ENCODE measurements around the gene KCNH8.
"Not testable (repeated sequence)": the region's sequence is repeated elsewhere in the genome, so short reads cannot be mapped to it uniquely, and the experiment has no call there.

KCNH8 gene

DNA sequence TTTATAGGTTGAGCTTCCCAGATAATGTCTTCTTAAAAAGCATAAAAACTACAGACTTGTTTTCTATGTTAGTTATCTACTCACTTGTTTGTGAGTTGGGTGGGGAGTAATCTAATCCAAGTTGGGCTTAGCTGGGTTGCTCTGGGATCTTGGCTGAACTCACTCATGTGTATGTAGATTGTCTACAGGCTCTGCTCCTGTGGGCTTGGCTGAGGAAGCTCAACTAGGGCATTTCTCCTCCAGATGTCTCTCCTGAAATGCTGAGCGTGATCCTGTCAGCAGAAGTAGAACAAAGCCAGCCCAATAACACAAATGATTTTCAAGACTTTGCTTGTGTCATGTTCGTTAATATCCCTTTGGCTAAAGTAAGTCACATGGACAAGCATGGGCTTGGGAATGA lies 17.3 kb downstream of the KCNH8 start:
- DNase-seq (ENCODE audit: low read depth): no peak
- no peak overlapping the region for H3K4me3 ChIP-seq (ENCODE audit: low read depth, low read length)

DNA sequence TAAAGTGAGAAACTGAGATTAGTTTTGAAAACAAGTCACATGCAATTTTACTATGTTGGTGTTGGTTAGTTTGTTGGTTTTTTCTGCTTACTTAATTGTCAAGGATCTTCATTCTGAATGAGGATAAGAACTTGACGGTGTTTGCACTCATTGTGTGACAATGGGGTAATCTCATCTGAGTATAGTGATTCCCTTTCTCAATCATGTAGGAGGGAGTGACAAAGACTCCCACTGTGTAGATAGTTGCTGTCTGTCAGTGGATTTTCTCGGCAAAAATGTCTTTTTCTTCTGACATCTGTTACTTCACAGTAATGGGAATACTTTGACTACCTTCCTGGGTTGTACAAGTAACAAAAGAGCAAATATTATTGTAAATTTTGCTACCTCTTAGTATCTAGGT lies 23.5 kb downstream of the KCNH8 start:
- no peak overlapping the region for H3K4me3 ChIP-seq (ENCODE audit: low read depth, low read length)
- DNase-seq (ENCODE audit: low read depth): no peak

DNA sequence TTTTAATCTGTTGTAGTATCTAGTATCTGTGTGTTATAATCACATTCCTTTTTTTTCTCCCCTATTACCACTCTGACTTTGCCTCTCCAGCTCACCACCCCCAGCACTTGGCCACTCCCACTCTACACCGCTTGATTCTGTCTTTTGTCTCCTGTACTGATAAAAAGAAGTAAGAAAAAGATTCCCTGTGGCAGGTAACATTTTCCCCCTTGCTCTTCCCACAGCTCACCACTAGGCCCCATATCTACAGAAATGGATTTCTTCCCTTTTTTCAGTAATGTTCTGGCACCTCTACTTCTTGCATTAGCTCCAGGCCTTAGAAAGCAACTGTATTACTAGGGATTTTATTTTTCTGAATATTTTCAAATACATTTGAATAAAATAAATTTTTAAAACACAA lies 25.6 kb downstream of the KCNH8 start:
- H3K4me3 ChIP-seq (ENCODE audit: low read depth, low read length): no peak overlapping the region
- no peak for DNase-seq (ENCODE audit: low read depth)

DNA sequence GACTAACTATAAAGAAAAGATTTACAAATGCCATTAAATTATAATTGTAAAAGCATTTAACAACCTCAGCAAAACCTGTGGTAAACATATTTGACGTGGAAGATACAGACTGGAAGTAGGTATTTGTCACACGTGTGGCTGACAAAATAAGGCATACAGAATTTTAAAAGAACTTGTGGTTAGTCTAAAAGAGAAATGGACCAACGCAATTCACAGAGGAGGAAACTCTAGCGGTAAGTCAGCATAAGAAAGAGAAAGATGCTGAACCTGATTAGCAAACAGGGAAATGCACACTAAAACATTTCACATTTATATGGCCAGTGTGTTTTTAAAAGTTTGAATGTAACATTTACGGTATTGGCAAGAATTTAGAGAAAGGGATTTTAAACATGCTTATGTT lies 35.3 kb downstream of the KCNH8 start:
- no peak overlapping the region for H3K4me3 ChIP-seq (ENCODE audit: low read depth, low read length)
- DNase-seq (ENCODE audit: low read depth): no peak

DNA sequence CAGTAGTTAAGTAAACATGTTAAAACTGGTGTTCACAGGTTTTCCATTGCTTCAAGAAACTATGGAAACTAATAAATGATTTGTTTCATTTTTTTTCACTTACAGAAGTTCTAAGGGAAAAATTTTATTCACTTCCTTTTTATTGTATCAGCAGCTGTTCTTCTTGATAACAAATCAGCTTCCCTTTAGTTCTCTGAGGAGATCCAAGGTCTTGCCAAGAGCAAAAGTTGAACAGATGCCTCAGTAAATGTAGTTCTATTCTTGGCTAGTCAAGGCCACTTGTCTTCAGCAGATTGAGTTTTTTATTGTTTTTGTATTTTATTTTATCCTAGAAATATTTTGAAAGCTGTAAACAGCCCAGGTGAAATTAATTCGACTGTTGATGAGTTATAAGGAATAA lies 41.8 kb downstream of the KCNH8 start:
- H3K4me3 ChIP-seq (ENCODE audit: low read depth, low read length): no peak overlapping the region
- DNase-seq (ENCODE audit: low read depth): no peak

DNA sequence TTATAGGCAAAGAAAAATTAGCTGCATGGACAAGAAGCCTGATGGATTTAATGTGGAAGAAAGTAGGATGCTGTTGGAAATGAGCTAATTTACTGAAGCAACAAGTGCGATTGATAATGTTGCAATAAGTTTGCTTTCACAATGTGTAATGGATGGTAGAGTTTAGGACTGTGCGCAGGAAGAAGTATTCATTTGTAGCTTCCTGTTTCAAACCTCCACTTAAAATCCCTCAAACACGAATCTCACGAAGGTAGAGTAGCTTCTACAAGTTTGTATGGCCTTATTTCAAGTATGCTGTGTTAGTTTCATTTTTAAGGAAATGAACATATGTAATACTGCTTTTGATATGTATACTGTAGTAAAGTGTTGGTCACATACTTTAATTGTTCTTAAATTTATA lies 42.3 kb downstream of the KCNH8 start:
- DNase-seq (ENCODE audit: low read depth): no peak
- no peak overlapping the region for H3K4me3 ChIP-seq (ENCODE audit: low read depth, low read length)

DNA sequence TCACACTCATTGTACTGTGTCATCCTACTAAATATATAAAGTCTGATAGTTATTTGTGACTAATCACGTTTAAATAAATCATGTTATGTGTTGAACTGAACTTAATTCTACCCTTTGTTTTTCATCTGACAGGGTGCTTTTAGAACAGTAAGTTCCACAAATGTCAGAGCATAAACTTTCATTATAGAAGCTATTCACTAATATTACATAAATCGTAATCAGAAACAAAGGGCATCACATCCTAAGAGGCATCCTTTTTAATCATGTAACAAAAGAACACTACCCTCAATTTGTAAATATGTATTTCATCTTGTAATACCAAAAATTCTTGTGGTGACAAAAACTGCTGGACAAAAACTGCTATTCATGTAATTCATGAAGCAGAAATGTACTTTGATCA lies 50.8 kb downstream of the KCNH8 start:
- H3K4me3 ChIP-seq (ENCODE audit: low read depth, low read length): no peak overlapping the region

DNA sequence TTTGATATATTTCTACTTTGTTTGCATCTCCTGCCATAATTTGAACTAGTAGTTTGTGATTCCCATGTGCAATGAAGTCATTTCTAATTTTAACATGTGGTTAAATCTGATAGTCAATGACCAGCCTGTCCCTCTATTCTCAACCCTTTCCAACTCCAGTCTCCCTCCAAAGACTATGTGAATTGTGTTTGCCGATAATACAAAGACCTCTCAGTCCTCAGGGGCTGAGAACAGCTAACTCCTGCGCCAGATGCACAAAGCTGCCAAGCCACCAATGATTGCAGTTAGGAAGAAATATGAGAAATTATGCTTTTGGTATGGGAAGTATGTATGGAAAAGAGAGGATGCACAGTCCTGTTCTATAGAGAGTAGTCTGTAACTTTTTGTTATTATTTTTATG lies 54.0 kb downstream of the KCNH8 start:
- H3K4me3 ChIP-seq (ENCODE audit: low read depth, low read length): no peak overlapping the region
- DNase-seq (ENCODE audit: low read depth): no peak

More for the DNA sequence above, 50.8 kb downstream of the KCNH8 start:
- DNase-seq (ENCODE audit: low read depth): no peak

DNA sequence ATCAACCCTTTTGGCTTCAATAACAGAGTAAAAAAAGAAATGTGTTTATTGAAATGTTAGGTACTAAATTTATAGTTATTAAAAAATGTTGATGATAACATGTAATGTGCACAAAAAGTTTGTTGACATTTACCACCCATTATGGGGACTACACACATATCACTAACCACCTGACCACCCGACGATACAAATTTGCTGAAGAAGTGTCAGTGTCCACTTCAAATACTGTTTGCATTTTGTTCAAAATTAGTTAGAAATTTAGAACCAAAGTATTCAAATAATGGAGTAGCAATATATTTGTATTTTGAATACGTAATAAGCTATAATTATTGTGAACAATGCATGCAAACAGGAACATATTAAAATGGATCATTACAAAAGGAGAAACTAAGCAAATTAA lies 54.4 kb downstream of the KCNH8 start:
- DNase-seq (ENCODE audit: low read depth): no peak
- no peak overlapping the region for H3K4me3 ChIP-seq (ENCODE audit: low read depth, low read length)

DNA sequence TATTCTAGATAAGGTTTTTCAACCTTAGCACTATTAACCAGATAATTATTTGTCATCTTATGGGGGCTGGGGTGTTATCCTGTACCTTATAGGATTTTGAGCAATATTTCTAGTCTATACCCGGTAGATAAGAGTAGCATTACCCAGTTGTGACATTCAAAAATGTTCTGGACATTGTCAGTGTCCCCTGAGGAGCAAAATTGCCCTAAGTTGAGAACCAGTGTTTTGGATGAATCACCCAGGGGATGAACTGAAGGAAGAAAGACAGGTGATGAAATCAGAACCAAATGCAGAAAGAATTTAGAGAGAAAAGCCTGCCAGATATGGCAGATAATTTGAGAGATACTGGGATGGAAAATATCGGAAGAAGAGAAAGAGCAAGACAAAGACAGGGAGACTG lies 58.2 kb downstream of the KCNH8 start:
- no peak overlapping the region for H3K4me3 ChIP-seq (ENCODE audit: low read depth, low read length)
- DNase-seq (ENCODE audit: low read depth): no peak

DNA sequence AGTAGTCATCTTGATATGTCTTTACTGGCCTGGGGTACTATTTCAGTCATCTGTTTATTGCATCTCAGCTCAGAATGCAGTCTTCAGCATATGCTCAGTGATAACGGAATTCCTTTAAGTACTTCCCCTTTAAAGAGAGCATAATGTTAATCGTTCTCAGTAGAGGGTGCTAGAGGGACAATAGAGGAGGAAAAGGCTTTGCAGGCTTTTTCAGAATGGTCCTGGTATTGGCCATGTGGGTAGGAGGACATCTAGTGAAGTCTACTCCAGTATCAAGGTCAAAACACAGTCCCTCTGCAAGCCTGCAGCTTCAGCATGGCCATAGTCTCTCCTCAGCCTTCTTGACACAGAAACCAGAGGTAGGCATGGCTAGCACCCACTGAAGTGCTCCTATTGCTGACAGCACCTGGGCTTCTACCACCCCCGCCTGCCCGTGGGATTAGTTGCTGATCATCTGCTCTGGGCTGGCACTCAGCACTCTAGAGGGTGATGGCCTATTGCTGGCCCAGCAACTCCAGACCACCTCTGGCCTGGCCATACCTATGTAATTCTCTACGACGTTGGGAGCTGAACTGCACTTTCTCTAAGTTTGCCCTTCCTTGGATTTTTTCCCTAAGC lies 65.4 kb downstream of the KCNH8 start:
- DNase-seq (ENCODE audit: low read depth): no peak
- H3K4me3 ChIP-seq (ENCODE audit: low read depth, low read length): no peak overlapping the region

DNA sequence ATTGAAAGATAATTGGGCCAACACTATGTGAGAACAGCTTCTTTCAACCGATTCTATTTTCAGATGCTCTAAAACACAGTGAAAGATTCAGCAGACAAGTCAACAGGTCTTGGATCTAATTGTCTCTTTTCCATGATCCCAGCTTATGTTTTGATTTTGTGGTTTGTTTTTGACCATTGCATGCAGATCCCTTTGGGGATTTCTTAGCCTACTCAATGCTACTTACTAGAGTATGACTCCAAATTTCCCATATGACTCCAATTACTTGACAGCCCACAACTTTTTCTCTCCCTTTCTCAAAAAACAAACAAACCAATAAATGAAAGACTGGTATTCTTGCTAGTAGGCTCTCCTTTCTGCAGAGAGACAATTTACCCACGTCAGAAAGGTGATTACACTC lies 67.1 kb downstream of the KCNH8 start:
- no peak overlapping the region for H3K4me3 ChIP-seq (ENCODE audit: low read depth, low read length)
- no peak for DNase-seq (ENCODE audit: low read depth)

DNA sequence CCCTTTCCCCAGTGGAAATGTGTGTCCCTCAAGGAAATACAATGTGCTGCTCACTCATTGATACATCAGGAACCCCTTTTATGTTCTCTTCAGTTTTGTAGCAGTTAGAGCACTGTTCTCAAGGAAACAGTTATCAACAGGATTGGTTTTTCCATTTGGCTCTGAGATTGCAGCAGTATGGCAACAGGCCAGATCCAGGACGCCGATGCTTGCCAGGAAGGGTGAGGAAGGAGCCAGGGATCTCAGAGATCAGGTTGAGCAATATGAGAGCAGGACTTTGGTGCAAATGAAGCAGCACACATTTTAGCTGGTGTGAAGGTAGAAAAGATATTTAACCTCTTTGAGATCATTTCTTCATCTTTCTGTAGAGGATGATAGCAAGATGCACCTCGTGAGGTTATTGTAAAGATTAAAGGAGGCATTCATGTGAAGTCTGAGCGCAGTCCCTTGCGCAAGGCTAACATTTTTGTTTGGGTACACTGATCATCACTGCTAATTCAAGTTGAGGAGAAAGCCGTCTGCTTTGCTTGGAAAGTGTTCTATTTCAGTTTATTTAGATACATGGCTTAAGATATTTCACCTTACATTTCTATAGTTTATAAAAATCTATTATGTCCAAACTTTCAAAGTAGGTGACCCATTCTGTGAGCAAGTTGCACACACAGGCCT lies 68.5 kb downstream of the KCNH8 start:
- DNase-seq (ENCODE audit: low read depth): no peak

DNA sequence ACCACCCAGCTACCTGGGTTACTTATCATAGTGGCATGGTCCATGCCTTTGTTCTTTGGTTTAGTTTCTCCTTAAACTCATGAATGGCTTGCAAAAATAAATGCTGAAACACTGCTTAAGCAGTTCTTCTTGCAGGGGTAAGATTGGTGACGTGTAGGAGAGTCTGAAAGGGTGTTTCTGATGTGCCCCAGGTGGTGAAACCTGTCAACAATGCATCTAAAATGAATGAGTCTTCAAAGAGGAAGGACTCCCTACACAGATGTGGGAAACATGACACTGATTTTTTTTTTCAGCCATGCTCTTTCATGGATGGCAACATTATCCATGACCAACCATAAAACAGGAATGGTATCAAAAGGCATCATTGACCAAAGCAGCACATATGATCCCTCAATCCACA lies 72.0 kb downstream of the KCNH8 start:
- DNase-seq (ENCODE audit: low read depth): no peak
- no peak overlapping the region for H3K4me3 ChIP-seq (ENCODE audit: low read depth, low read length)

More for the DNA sequence above, 68.5 kb downstream of the KCNH8 start:
- H3K4me3 ChIP-seq (ENCODE audit: low read depth, low read length): no peak overlapping the region

DNA sequence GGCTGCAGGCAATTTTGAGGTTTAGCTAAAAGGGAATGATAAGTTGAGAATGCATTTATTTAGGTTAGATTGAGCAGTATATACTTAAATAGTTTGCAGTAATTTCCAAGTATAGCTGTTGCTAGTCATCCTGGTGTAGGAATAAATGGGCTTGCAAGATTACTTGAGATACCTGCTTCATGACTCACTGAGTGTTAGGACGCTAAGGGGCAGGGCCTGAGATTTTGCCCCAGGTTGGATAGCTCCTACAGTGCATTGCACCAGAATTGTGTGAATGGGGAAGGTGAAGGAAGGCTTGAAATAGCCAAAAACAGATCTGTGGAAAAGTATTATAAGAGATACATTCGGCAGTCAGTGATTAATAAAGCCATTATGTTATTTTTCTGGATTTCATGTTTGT lies 72.8 kb downstream of the KCNH8 start:
- H3K4me3 ChIP-seq (ENCODE audit: low read depth, low read length): no peak overlapping the region
- no peak for DNase-seq (ENCODE audit: low read depth)

DNA sequence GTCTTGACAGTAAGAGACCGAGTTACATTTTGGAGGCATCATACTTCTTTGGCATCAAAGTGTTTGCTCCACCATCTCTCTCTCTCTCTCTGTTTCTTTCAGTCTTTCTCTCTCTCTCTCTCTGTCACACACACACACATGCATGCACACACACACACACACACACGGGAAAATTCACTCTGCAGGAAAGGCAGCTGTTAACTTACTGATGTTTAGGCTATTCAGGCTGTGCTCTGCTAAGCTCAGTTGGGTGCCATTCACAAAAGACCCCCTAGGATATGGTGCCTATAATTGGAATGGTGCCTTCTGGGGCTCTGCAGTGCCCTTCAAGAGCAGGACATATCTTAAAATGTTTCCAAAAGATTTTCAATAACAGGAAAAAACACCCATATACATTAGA lies 78.2 kb downstream of the KCNH8 start:
- DNase-seq (ENCODE audit: low read depth): no peak
- no peak overlapping the region for H3K4me3 ChIP-seq (ENCODE audit: low read depth, low read length)

DNA sequence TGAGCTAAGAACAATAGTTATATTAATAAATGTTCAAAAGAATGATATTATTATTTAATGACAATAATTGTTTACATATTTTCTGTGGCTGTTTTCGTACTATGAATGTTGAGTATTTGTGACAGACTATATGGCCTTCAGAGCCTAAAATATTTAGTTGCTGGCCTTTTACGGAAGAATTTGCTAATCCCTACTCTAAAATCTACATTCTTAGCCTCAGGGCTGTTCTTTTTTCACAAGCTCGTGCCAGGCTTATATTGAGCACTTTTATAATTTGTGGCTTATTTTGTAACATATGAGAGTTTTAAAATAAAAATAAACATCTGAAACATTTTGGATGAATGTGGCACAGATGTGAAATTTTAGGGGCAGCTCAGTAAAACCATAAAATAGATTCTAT lies 79.9 kb downstream of the KCNH8 start:
- no peak overlapping the region for H3K4me3 ChIP-seq (ENCODE audit: low read depth, low read length)
- DNase-seq (ENCODE audit: low read depth): no peak

DNA sequence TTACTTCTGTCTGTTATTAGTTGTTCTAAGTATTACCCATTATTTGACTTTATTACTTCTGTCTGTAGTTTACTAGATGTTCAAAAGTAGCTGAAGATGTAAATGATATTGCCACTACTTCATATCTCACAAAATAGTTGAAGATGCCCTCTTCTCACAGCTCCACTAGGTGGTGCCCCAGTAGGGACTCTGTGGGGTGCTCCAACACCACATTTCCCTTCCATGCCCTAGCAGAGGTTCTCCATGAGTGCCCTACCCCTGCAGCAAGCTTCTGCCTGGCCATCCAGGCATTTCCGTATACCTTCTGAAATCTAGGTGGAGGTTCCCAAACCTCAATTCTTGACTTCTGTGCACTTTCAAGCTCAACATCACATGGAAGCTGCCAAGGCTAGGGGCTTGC lies 80.8 kb downstream of the KCNH8 start:
- DNase-seq (ENCODE audit: low read depth): no peak
- no peak overlapping the region for H3K4me3 ChIP-seq (ENCODE audit: low read depth, low read length)

DNA sequence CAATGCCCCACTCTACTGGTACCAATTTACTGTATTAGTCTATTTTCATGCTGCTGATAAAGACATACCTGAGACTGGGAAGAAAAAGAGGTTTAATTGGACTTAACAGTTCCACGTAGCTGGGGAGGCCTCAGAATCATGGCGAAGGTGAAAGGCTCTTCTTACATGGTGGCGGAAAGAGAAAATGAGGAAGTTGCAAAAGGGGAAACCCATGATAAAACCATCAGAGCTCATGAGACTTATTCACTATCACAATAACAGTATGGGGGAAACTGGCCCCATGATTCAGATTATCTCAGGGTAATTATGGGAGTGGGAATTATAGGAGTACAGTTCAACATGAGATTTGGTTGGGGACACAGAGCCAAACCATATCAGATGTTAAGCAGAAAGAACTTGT lies 81.6 kb downstream of the KCNH8 start:
- not testable (repeated sequence) for DNase-seq (ENCODE audit: low read depth); H3K4me3 ChIP-seq (ENCODE audit: low read depth, low read length)

DNA sequence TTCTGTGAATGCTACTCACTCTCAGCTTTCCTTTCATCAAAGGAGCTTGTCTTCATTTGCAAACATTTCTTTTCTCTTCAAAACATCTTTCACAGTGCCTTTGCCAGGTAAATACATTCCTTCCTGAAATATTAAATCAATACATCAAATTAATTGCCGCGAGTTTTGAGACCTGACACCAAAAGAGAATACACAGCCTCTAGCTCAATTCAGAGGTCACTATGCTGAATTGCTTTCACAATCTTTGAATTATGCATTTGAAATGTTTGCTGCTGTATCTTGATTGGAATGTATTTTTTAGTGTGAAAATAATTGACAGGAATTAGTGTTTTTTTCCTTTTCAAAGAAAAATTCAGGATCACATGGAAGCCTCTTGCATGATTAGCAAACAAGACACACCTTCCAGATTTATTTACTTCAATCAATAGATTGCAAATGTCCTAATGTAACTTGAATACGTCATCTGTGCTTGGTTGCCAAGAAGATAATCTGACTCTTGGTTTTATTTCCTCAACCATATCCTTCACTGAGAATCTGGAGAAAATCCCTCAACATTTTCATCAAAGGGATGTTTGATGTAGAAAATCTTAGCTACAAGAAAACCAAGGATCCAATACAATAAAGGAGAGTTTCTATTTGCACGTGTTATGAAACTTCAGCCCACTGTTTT lies 83.6 kb downstream of the KCNH8 start:
- DNase-seq (ENCODE audit: low read depth): no peak
- H3K4me3 ChIP-seq (ENCODE audit: low read depth, low read length): no peak overlapping the region

DNA sequence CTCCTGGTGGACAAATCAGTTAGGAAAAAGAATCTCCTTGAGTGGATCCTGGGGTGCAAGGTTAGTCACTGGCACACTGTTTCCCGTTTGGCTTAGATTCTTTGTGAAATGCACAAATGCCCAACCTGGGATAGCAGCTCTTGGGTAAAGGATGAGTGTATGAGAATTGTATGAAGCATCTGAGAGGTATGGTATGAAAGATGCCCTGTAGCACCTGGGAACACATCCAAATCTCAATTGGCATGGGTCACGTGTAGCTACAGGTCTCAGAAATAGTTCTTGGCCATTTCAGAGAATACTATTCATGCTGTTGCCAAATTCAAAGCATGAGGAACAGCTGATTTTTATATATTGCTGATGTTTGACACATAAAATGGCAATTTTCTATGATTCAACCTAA lies 84.3 kb downstream of the KCNH8 start:
- H3K4me3 ChIP-seq (ENCODE audit: low read depth, low read length): no peak overlapping the region
- DNase-seq (ENCODE audit: low read depth): no peak
